Gastrocnemius medialis (tissue), 4 donors: ENCODE results near the gene ATP9B. TPM values are rescaled to one million over a fixed set of nuclear protein-coding genes. Genes with fewer than 3 reads are reported as not detected.

Experiments used
- ATAC-seq, 2 donors: fragments of 150-250 bp; one replicate each; pipeline ENCODE4 v1.9.1; 2016
- DNase-seq, 2 donors: peaks; one replicate each; pipeline ENCODE4 v3.0.0-alpha.2; 2019
- H3K27ac ChIP-seq, 4 donors: fragments of 200-600 bp; sonication (generic); 1 replicate in 1 of 4; 2 replicates in 3 of 4; pipeline ENCODE4 v1.5.1; 2016 to 2018; ENCODE audit warnings: mild to moderate bottlenecking in 2 of 4, moderate library complexity in 1 of 4
- H3K27me3 ChIP-seq, 3 donors: fragments of 200-600 bp; sonication (generic) in 2 of 3; 1 replicate in 1 of 3; 2 replicates in 2 of 3; pipeline versions ENCODE4 v1.5.1 to v1.6.0; 2016 to 2019; ENCODE audit warnings: mild to moderate bottlenecking in 1 of 3, moderate library complexity in 1 of 3
- H3K36me3 ChIP-seq, 2 donors: fragments of 200-600 bp; sonication (generic) in 1 of 2; one replicate each; pipeline ENCODE4 v1.5.1; 2017 to 2018
- H3K4me1 ChIP-seq, 2 donors: fragments of 200-600 bp; sonication (generic) in 1 of 2; one replicate each; pipeline ENCODE4 v1.5.1; 2016 to 2017; ENCODE audit warnings: mild to moderate bottlenecking in 2 of 2
- H3K4me3 ChIP-seq, 4 donors: fragments of 200-600 bp; sonication (generic) in 3 of 4; 1 replicate in 1 of 4; 2 replicates in 3 of 4; pipeline ENCODE4 v1.5.1; 2016 to 2019; ENCODE audit warnings: mild to moderate bottlenecking in 2 of 4
- H3K9me3 ChIP-seq, 3 donors: fragments of 200-600 bp; sonication (generic) in 2 of 3; 1 replicate in 1 of 3; 2 replicates in 2 of 3; pipeline ENCODE4 v1.5.1; 2016 to 2019
- CTCF ChIP-seq, 5 experiments: fragments of 450-650 bp in 3 of 5; fragments of 200-600 bp in 2 of 5; sonication (generic) in 2 of 5; IDR thresholded peaks in 4 of 5; conservative IDR thresholded peaks in 1 of 5; 1 replicate in 4 of 5; 2 replicates in 1 of 5; pipeline ENCODE4 v1.5.1; 2016 to 2019; ENCODE audit warnings: antibody characterized with exemption in 5 of 5, mild to moderate bottlenecking in 3 of 5, moderate library complexity in 3 of 5
- POLR2A ChIP-seq, 2 donors: fragments of 450-650 bp; IDR thresholded peaks; one replicate each; pipeline ENCODE4 v1.6.1; 2017; ENCODE audit warnings: antibody characterized with exemption in 2 of 2, mild to moderate bottlenecking in 2 of 2, moderate library complexity in 2 of 2
- in situ Hi-C, 4 donors: fragments of 200-750 bp; cut with MboI; loops; one replicate each; pipeline versions ENCODE4 v1.15.0 to v1.8.0; 2017; ENCODE audit warnings: low sequenced_read_pairs in 4 of 4
- intact Hi-C: fragments of 100-400 bp; cut with DNase I; formaldehyde crosslinking; loops from one replicate; pipeline ENCODE4 v1.15.1; 2023; ENCODE audit warnings: low total_unique reads
- total RNA-seq, 4 donors: library from RNA; depleted of rRNA; stranded (reverse); fragments of >200 nt; gene quantifications; one replicate each; pipeline versions ENCODE4 v1.1.0 to v1.2.3, GENCODE V29; 2016

ATP9B gene
- total RNA-seq, 4 donors from 2014 or later: 9.9 to 33.6 (median 18.6) TPM

- DNase-seq (no peak), ATAC-seq (no peak)
- TF ChIP-seq POLR2A (IDR thresholded peaks at IDR 0.05) (no peak), CTCF (IDR thresholded peaks at IDR 0.05 in 4 of 5, conservative IDR thresholded peaks at IDR 0.05 in 1 of 5) (no peak)
- no peak overlapping the region for H3K27ac ChIP-seq
- H3K4me1 ChIP-seq: no peaks in the 10 kb centered on the region
- in situ Hi-C loops (no loop called here), intact Hi-C loops (no loop called here)
- H3K27me3 ChIP-seq: no peaks in the 10 kb centered on the region
- peaks cover 0 to 11% of the 10 kb centered on the region in 2 donors for H3K36me3 ChIP-seq
- H3K9me3 ChIP-seq: no peaks in the 10 kb centered on the region
- no peak overlapping the region for H3K4me3 ChIP-seq
Measured at GRCh38 chr18:79147014-79147413, 77.8 kb downstream of the ATP9B start.

GRCh38 chr18:79151191-79151590 is 82.0 kb downstream of the ATP9B start:
- Histone ChIP-seq H3K27me3 (no peaks in the 10 kb centered on the region), H3K4me3 (no peak overlapping the region), H3K27ac (no peak overlapping the region), H3K36me3 (peaks cover 0 to 6% of the 10 kb centered on the region in 2 donors), H3K9me3 (no peaks in the 10 kb centered on the region), H3K4me1 (no peaks in the 10 kb centered on the region)
- intact Hi-C loops (no loop called here), in situ Hi-C loops (no loop called here)
- DNase-seq (no peak), ATAC-seq (no peak)
- TF ChIP-seq CTCF (IDR thresholded peaks at IDR 0.05 in 4 of 5, conservative IDR thresholded peaks at IDR 0.05 in 1 of 5) (no peak), POLR2A (IDR thresholded peaks at IDR 0.05) (no peak)

- Histone ChIP-seq H3K36me3 (no peaks in the 10 kb centered on the region), H3K9me3 (no peaks in the 10 kb centered on the region), H3K4me1 (no peaks in the 10 kb centered on the region), H3K27me3 (no peaks in the 10 kb centered on the region), H3K4me3 (no peak overlapping the region), H3K27ac (peak overlapping the region in 1 of 4 donors; percentile 1)
- DNase-seq (no peak), ATAC-seq (no peak)
- TF ChIP-seq POLR2A (IDR thresholded peaks at IDR 0.05) (no peak), CTCF (IDR thresholded peaks at IDR 0.05 in 4 of 5, conservative IDR thresholded peaks at IDR 0.05 in 1 of 5) (no peak)
- in situ Hi-C loops: no loop called here
- intact Hi-C loops: no loop called here
Measured at GRCh38 chr18:79156327-79156726, 87.1 kb downstream of the ATP9B start.

GRCh38 chr18:79164706-79165105 is 95.5 kb downstream of the ATP9B start:
- TF ChIP-seq CTCF (IDR thresholded peaks at IDR 0.05 in 4 of 5, conservative IDR thresholded peaks at IDR 0.05 in 1 of 5) (no peak), POLR2A (IDR thresholded peaks at IDR 0.05) (no peak)
- intact Hi-C loops: no loop called here
- Histone ChIP-seq H3K4me3 (no peak overlapping the region), H3K36me3 (no peaks in the 10 kb centered on the region), H3K4me1 (no peaks in the 10 kb centered on the region), H3K9me3 (no peaks in the 10 kb centered on the region), H3K27ac (no peak overlapping the region), H3K27me3 (no peaks in the 10 kb centered on the region)
- DNase-seq (no peak), ATAC-seq (no peak)
- in situ Hi-C loops: no loop called here

- H3K9me3 ChIP-seq: no peaks in the 10 kb centered on the region
- in situ Hi-C loops (no loop called here), intact Hi-C loops (no loop called here)
- no peak overlapping the region for H3K27ac ChIP-seq
- no peaks in the 10 kb centered on the region for H3K4me1 ChIP-seq
- no peaks in the 10 kb centered on the region for H3K36me3 ChIP-seq
- ATAC-seq (no peak), DNase-seq (no peak)
- no peaks in the 10 kb centered on the region for H3K27me3 ChIP-seq
- H3K4me3 ChIP-seq: no peak overlapping the region
- TF ChIP-seq POLR2A (IDR thresholded peaks at IDR 0.05) (no peak), CTCF (IDR thresholded peaks at IDR 0.05 in 4 of 5, conservative IDR thresholded peaks at IDR 0.05 in 1 of 5) (no peak)
Measured at GRCh38 chr18:79166702-79167101, 97.5 kb downstream of the ATP9B start.
